K562 (cell line): ENCODE results near the gene SIDT2. TPM values are rescaled to one million over a fixed set of nuclear protein-coding genes. Genes with fewer than 3 reads are reported as not detected.

ENCODE experiments used
- ATAC-seq: fragments of 200-7000 bp; cut with Tn5 transposase; 3 replicates; pipeline ENCODE4 v1.9.1; 2020; ENCODE audit warnings: moderate library complexity
- BruUV-seq: library from RNA; stranded (reverse); fragments of 400-500 nt; replicated peaks from 2 replicates; lab custom pipeline; 2021; lab: Mats Ljungman, UMichigan
- CTCF ChIA-PET: fragments of 300-600 bp; formaldehyde crosslinking; extraction: SDS; loops from one replicate; lab custom pipeline; 2021; ENCODE audit warnings: low intra/inter-chr PET ratio; lab: Yijun Ruan, JAX
- POLR2A ChIA-PET: fragments of 300-600, 350-650 bp; sonication (Branson Sonifier 250); formaldehyde crosslinking; extraction: SDS; loops from one replicate; lab custom pipeline; 2021; ENCODE audit warnings: antibody characterized with exemption, inconsistent platforms; lab: Yijun Ruan, JAX
- DNase-seq, 4 experiments: peaks; one replicate each; pipeline versions ENCODE4 v3.0.0 to v3.0.0-alpha.2; 2011 to 2018; ENCODE audit warnings: low spot score in 3 of 4, mixed read lengths in 3 of 4; ENCODE audit errors: extremely low read depth in 1 of 4
- FAIRE-seq: peaks from 2 replicates; lab custom pipeline; 2011; peaks lifted over from hg19 to GRCh38; lab: Jason Lieb, UNC
- H2AFZ ChIP-seq: 2 replicates; pipeline ENCODE4 v1.6.0; 2011; ENCODE audit warnings: low read depth, low read length, control low read depth, inconsistent platforms
- H3K27ac ChIP-seq: fragments of 200-600 bp; 3 replicates; pipeline ENCODE4 v1.8.0; 2011; ENCODE audit warnings: low read depth, mild to moderate bottlenecking, control low read depth, inconsistent platforms, low read length, moderate library complexity, mixed read lengths; ENCODE audit errors: extremely low read depth
- H3K27me3 ChIP-seq, 2 experiments: fragments of 300-600 bp in 1 of 2; 2 replicates in 1 of 2; 3 replicates in 1 of 2; pipeline versions ENCODE4 v1.6.0 to v1.8.0; 2011; ENCODE audit warnings: inconsistent platforms in 2 of 2, low read length in 2 of 2, mild to moderate bottlenecking in 1 of 2, mixed read lengths in 1 of 2, moderate library complexity in 1 of 2; ENCODE audit not compliant: control insufficient read depth in 2 of 2, insufficient read depth in 2 of 2
- H3K36me3 ChIP-seq: fragments of 300-600 bp; 3 replicates; pipeline ENCODE4 v1.8.0; 2011; ENCODE audit warnings: mild to moderate bottlenecking, low read length, inconsistent platforms; ENCODE audit not compliant: control insufficient read depth, insufficient read depth
- H3K4me1 ChIP-seq, 2 experiments: fragments of 200-600 bp in 1 of 2; replicated peaks in 1 of 2; 2 replicates in 1 of 2; 3 replicates in 1 of 2; pipeline versions ENCODE4 v1.5.1 to v1.8.0; 2011; ENCODE audit warnings: inconsistent platforms in 2 of 2, low read length in 2 of 2, mild to moderate bottlenecking in 1 of 2, mixed read lengths in 1 of 2, moderate library complexity in 1 of 2; ENCODE audit not compliant: control insufficient read depth in 2 of 2, insufficient read depth in 2 of 2
- H3K4me2 ChIP-seq: 2 replicates; pipeline ENCODE4 v1.6.1; 2011; ENCODE audit warnings: low read length, control low read depth, inconsistent platforms, mixed read lengths; ENCODE audit not compliant: insufficient read depth
- H3K4me3 ChIP-seq: fragments of 200-600 bp; sonication (generic), shearing (Covaris generic); 2 replicates; pipeline ENCODE4 v1.5.1; 2016; ENCODE audit warnings: control low read depth, inconsistent platforms
- H3K79me2 ChIP-seq: fragments of 200-600 bp; 3 replicates; pipeline ENCODE4 v1.8.0; 2011; ENCODE audit warnings: low read length, inconsistent platforms; ENCODE audit not compliant: control insufficient read depth, insufficient read depth
- H3K9ac ChIP-seq, 2 experiments: 2 replicates each; pipeline versions ENCODE4 v1.6.0 to v1.6.1; 2011; ENCODE audit warnings: low read depth in 2 of 2, low read length in 2 of 2, control low read depth in 1 of 2, inconsistent platforms in 1 of 2, mild to moderate bottlenecking in 1 of 2, mixed read lengths in 1 of 2; ENCODE audit not compliant: insufficient read depth in 1 of 2
- H3K9me1 ChIP-seq: one replicate; pipeline ENCODE4 v1.6.0; 2011; ENCODE audit warnings: inconsistent platforms, mild to moderate bottlenecking, low read length, moderate library complexity; ENCODE audit not compliant: control insufficient read depth, insufficient read depth
- H3K9me3 ChIP-seq: replicated peaks from 2 replicates; pipeline ENCODE4 v1.5.1; 2011; ENCODE audit warnings: low read depth, low read length, inconsistent platforms; ENCODE audit not compliant: control insufficient read depth, insufficient read depth
- H4K20me1 ChIP-seq: replicated peaks from 2 replicates; pipeline ENCODE4 v1.6.1; 2011; ENCODE audit warnings: low read length, inconsistent platforms, mixed read lengths; ENCODE audit not compliant: control insufficient read depth, insufficient read depth
- CBX1 ChIP-seq: sonication (generic); IDR thresholded peaks from 2 replicates; pipeline ENCODE4 v1.6.1; 2016; ENCODE audit warnings: antibody characterized with exemption, low read depth, mild to moderate bottlenecking
- MCM2 ChIP-seq: fragments of 450-650 bp; IDR thresholded peaks from 2 replicates; pipeline ENCODE4 v1.6.1; 2017; ENCODE audit warnings: low read depth, mild to moderate bottlenecking
- PHF21A ChIP-seq: fragments of 450-650 bp; IDR thresholded peaks from 2 replicates; pipeline ENCODE4 v1.6.1; 2017; ENCODE audit warnings: low read depth, borderline replicate concordance
- RUNX1 ChIP-seq: sonication (generic); IDR thresholded peaks from 2 replicates; pipeline ENCODE4 v1.6.1; 2016; ENCODE audit warnings: antibody characterized with exemption, low read depth
- YBX1 ChIP-seq: fragments of 450-650 bp; IDR thresholded peaks from 2 replicates; pipeline ENCODE4 v1.7.1; 2016; ENCODE audit warnings: mild to moderate bottlenecking
- ZFP1 ChIP-seq: fragments of 450-650 bp; formaldehyde crosslinking; IDR thresholded peaks from 2 replicates; pipeline ENCODE4 v1.4.0; 2020; ENCODE audit warnings: mild to moderate bottlenecking, mixed read lengths
- ZNF280B ChIP-seq: fragments of 250-450 bp; sonication (Bioruptor Pico); IDR thresholded peaks from 2 replicates; pipeline ENCODE4 v1.5.1; 2021; ENCODE audit warnings: mild to moderate bottlenecking
- ZNF584 ChIP-seq: fragments of 200-800 bp; sonication (Bioruptor generic); IDR thresholded peaks from 2 replicates; pipeline ENCODE4 v1.6.1; 2016; ENCODE audit warnings: low read depth, mild to moderate bottlenecking, missing genetic modification characterization, missing compliant biosample characterization
- ZNF740 ChIP-seq, 3 experiments: fragments of 200-800 bp in 1 of 3; sonication (Bioruptor generic) in 1 of 3; sonication (generic) in 1 of 3; formaldehyde crosslinking in 1 of 3; IDR thresholded peaks; 2 replicates each; pipeline versions ENCODE4 v1.6.1 to v1.8.0; 2016 to 2022; ENCODE audit warnings: mild to moderate bottlenecking in 2 of 3, missing compliant biosample characterization in 2 of 3, missing genetic modification characterization in 2 of 3, missing genetic modification reagents in 1 of 3
- WGBS: fragments of 100-300 bp; shearing (Covaris generic); methylation state at CpG from one replicate; pipeline ENCODE4 v1.1.6; 2016; ENCODE audit warnings: low coverage, mixed read lengths; ENCODE audit not compliant: insufficient coverage; ENCODE audit errors: missing lambda C conversion rate; 5-methylcytosine and 5-hydroxymethylcytosine counted together
- in situ Hi-C: fragments of 300-500 bp; cut with MboI; formaldehyde crosslinking; loops from 4 replicates; pipeline ENCODE4 v1.15.0; 2018; ENCODE audit warnings: inconsistent platforms, mixed read lengths
- intact Hi-C: fragments of 100-400 bp; cut with micrococcal nuclease; formaldehyde crosslinking; loops from 2 replicates; pipeline ENCODE4 v1.14.2; 2022
- polyA plus RNA-seq, 8 experiments: library from polyadenylated mRNA; depleted of rRNA in 4 of 8; stranded (reverse) in 5 of 8; unstranded in 3 of 8; fragments of >200 nt; fragmentation: Nextera tagmentation in 2 of 8; fragmentation: Illumina TruSeq in 1 of 8; extraction: Ambion mirVana in 2 of 8; extraction: Trizol in 1 of 8; gene quantifications; 2 replicates each; pipeline versions ENCODE4 v1.2.1 to v1.2.3, GENCODE V29; 2011 to 2014; ENCODE audit warnings: inconsistent platforms in 1 of 8, missing spikeins in 1 of 8
- total RNA-seq, 7 experiments: library from RNA; depleted of rRNA in 6 of 7; stranded (reverse); fragments of >200 nt in 6 of 7; fragmentation: Illumina TruSeq in 2 of 7; extraction: Trizol in 2 of 7; gene quantifications; 2 replicates each; pipeline versions ENCODE4 v1.2.1 to v1.2.3, GENCODE V29; 2011 to 2021; ENCODE audit warnings: low replicate concordance in 1 of 7
- TF ChIP-seq, protein P1 (sequence below), 2 experiments: fragments of 450-650 bp; IDR thresholded peaks; 2 replicates each; pipeline ENCODE4 v1.6.1; 2018; ENCODE audit warnings: mild to moderate bottlenecking in 2 of 2, low read depth in 1 of 2; ENCODE audit not compliant: partially characterized antibody in 2 of 2
- TF ChIP-seq, protein P2 (sequence below): fragments of 250-450 bp; sonication (Bioruptor Pico); IDR thresholded peaks from 2 replicates; pipeline ENCODE4 v1.5.0; 2020; ENCODE audit warnings: mild to moderate bottlenecking, borderline replicate concordance

The SIDT2 gene
- total and polyA plus RNA-seq, 9 of the 15 experiments (the other 6 are each of a cell fraction or from before 2014, with no cell fraction given) = 2.4 to 20.2 (median 6.5) TPM

- Histone ChIP-seq H3K36me3 (peaks cover 54% of the 10 kb centered on the region), H3K9me1 (peaks cover 4% of the 10 kb centered on the region), H3K9me3 (no peaks in the 10 kb centered on the region), H3K9ac (no peak overlapping the region), H3K4me3 (no peak overlapping the region), H3K27ac (no peak overlapping the region), H3K27me3 (no peaks in the 10 kb centered on the region), H2AFZ (no peak overlapping the region), H3K4me2 (no peak overlapping the region), H3K4me1 (peaks cover 31 to 46% of the 10 kb centered on the region in 2 experiments; a peak in 4 of 5 replicates), H4K20me1 (peaks cover 10% of the 10 kb centered on the region), H3K79me2 (peaks cover 29% of the 10 kb centered on the region)
- DNase-seq (no peak), FAIRE-seq (no peak), ATAC-seq (no peak)
- ChIA-PET CTCF (no interaction called here), POLR2A (interaction anchor here (0.6 to 1.2 kb wide), 3 partner anchors 48 to 440 kb away, joined by 3 to 5 read pairs (median 3); partner anchors contain the start of gene ZPR1)
- intact Hi-C loops (loop anchor here (5.0 kb wide), 2 partner anchors 346 to 436 kb away; partner anchors contain the start of gene APOA5), in situ Hi-C loops (loop anchor here (10.0 to 25.0 kb wide), 2 partner anchors 343 to 716 kb away; no protein-coding TSS in a partner anchor)
- 92% methylated on average over 11 of the region's 11 CpGs for WGBS
- no TSS peak for BruUV-seq
- TF ChIP-seq MCM2 (no peak), RUNX1 (no peak), ZNF584 (no peak), ZFP1 (CRISPR knock-in tag) (no peak), PHF21A (no peak), CBX1 (no peak), ZNF740 (CRISPR knock-in tag; IDR thresholded peaks at IDR 0.05) (no peak), ZNF740 (tag; IDR thresholded peaks at IDR 0.05) (no peak), YBX1 (no peak), ZNF280B (no peak)
- TF ChIP-seq, protein P1, sequence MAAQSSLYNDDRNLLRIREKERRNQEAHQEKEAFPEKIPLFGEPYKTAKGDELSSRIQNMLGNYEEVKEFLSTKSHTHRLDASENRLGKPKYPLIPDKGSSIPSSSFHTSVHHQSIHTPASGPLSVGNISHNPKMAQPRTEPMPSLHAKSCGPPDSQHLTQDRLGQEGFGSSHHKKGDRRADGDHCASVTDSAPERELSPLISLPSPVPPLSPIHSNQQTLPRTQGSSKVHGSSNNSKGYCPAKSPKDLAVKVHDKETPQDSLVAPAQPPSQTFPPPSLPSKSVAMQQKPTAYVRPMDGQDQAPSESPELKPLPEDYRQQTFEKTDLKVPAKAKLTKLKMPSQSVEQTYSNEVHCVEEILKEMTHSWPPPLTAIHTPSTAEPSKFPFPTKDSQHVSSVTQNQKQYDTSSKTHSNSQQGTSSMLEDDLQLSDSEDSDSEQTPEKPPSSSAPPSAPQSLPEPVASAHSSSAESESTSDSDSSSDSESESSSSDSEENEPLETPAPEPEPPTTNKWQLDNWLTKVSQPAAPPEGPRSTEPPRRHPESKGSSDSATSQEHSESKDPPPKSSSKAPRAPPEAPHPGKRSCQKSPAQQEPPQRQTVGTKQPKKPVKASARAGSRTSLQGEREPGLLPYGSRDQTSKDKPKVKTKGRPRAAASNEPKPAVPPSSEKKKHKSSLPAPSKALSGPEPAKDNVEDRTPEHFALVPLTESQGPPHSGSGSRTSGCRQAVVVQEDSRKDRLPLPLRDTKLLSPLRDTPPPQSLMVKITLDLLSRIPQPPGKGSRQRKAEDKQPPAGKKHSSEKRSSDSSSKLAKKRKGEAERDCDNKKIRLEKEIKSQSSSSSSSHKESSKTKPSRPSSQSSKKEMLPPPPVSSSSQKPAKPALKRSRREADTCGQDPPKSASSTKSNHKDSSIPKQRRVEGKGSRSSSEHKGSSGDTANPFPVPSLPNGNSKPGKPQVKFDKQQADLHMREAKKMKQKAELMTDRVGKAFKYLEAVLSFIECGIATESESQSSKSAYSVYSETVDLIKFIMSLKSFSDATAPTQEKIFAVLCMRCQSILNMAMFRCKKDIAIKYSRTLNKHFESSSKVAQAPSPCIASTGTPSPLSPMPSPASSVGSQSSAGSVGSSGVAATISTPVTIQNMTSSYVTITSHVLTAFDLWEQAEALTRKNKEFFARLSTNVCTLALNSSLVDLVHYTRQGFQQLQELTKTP (IDR thresholded peaks at IDR 0.05; ENCODE audit: low read depth in 1 of 2, partially characterized antibody in 2 of 2) = no peak
- TF ChIP-seq, protein P2, sequence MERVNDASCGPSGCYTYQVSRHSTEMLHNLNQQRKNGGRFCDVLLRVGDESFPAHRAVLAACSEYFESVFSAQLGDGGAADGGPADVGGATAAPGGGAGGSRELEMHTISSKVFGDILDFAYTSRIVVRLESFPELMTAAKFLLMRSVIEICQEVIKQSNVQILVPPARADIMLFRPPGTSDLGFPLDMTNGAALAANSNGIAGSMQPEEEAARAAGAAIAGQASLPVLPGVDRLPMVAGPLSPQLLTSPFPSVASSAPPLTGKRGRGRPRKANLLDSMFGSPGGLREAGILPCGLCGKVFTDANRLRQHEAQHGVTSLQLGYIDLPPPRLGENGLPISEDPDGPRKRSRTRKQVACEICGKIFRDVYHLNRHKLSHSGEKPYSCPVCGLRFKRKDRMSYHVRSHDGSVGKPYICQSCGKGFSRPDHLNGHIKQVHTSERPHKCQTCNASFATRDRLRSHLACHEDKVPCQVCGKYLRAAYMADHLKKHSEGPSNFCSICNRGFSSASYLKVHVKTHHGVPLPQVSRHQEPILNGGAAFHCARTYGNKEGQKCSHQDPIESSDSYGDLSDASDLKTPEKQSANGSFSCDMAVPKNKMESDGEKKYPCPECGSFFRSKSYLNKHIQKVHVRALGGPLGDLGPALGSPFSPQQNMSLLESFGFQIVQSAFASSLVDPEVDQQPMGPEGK (CRISPR knock-in tag) = no peak
Measured at GRCh38 chr11:117228091-117228490, 49.5 kb downstream of the SIDT2 start.
